RPMI8226 (cell line): ENCODE results near the gene GDAP2.
A peak's percentile ranks its signal among the peaks of the same experiment; 100 is the strongest.
"Not testable (repeated sequence)": the region's sequence is repeated elsewhere in the genome, so short reads cannot be mapped to it uniquely, and the experiment has no call there.

Experiments
- DNase-seq: peaks from one replicate; pipeline ENCODE4 v3.0.0-alpha.2; 2015

The GDAP2 gene

GRCh38 chr1:117897551-117897950 is 31.9 kb downstream of the GDAP2 start:
- no peak for DNase-seq

GRCh38 chr1:117895482-117896114 is 33.8 kb downstream of the GDAP2 start:
- DNase-seq: peak; percentile 60

- no peak for DNase-seq
Observed at GRCh38 chr1:117894078-117894477, 35.3 kb downstream of the GDAP2 start.

- no peak for DNase-seq
Observed at GRCh38 chr1:117892512-117892911, 36.9 kb downstream of the GDAP2 start.

- DNase-seq: no peak
Observed at GRCh38 chr1:117890452-117890851, 39.0 kb downstream of the GDAP2 start.

GRCh38 chr1:117886101-117886795 is 43.2 kb downstream of the GDAP2 start:
- no peak for DNase-seq

GRCh38 chr1:117883616-117884015 is 45.8 kb downstream of the GDAP2 start:
- DNase-seq: no peak

GRCh38 chr1:117879284-117879683 is 50.1 kb downstream of the GDAP2 start:
- no peak for DNase-seq

GRCh38 chr1:117877823-117878222 is 51.6 kb downstream of the GDAP2 start:
- DNase-seq: no peak

GRCh38 chr1:117871013-117871412 is 58.4 kb downstream of the GDAP2 start:
- DNase-seq: no peak

- DNase-seq: no peak
Observed at GRCh38 chr1:117861694-117862093, 67.7 kb downstream of the GDAP2 start.

- no peak for DNase-seq
Observed at GRCh38 chr1:117860896-117861610, 68.4 kb downstream of the GDAP2 start.

- DNase-seq: no peak
Observed at GRCh38 chr1:117859901-117860300, 69.5 kb downstream of the GDAP2 start.

- DNase-seq: no peak
Observed at GRCh38 chr1:117857418-117857817, 72.0 kb downstream of the GDAP2 start.

GRCh38 chr1:117852853-117853553 is 76.4 kb downstream of the GDAP2 start:
- DNase-seq: no peak

GRCh38 chr1:117851687-117852086 is 77.7 kb downstream of the GDAP2 start:
- DNase-seq: no peak

- no peak for DNase-seq
Observed at GRCh38 chr1:117846674-117847425, 82.6 kb downstream of the GDAP2 start.

- DNase-seq: not testable (repeated sequence)
Observed at GRCh38 chr1:117844478-117844877, 84.9 kb downstream of the GDAP2 start.

GRCh38 chr1:117843791-117844190 is 85.6 kb downstream of the GDAP2 start:
- DNase-seq: no peak

GRCh38 chr1:117842408-117843170 is 86.8 kb downstream of the GDAP2 start:
- DNase-seq: no peak

GRCh38 chr1:117841117-117841650 is 88.2 kb downstream of the GDAP2 start:
- no peak for DNase-seq

GRCh38 chr1:117838911-117839310 is 90.5 kb downstream of the GDAP2 start:
- DNase-seq: no peak
